H9 (cell line): ENCODE data around the gene ARID5A. TPM values are rescaled to one million over a fixed set of nuclear protein-coding genes. Genes with fewer than 3 reads are reported as not detected.

Experiments
- DNase-seq: peaks from one replicate; pipeline ENCODE4 v3.0.0-alpha.2; 2017
- H2AFZ ChIP-seq: one replicate; pipeline ENCODE4 v1.6.1; 2013; ENCODE audit warnings: mild to moderate bottlenecking, low read length, control low read depth, moderate library complexity
- H2AK5ac ChIP-seq: 2 replicates; pipeline ENCODE4 v1.6.1; 2013; ENCODE audit warnings: low read length, control low read depth, mixed read lengths; ENCODE audit not compliant: insufficient read length
- H2BK120ac ChIP-seq: one replicate; pipeline ENCODE4 v1.6.1; 2013; ENCODE audit warnings: low read depth, mild to moderate bottlenecking, low read length, control low read depth, inconsistent platforms; ENCODE audit not compliant: poor library complexity, severe bottlenecking
- H2BK12ac ChIP-seq: 2 replicates; pipeline ENCODE4 v1.6.1; 2013; ENCODE audit warnings: low read length, control low read depth, mixed read lengths, low read depth; ENCODE audit not compliant: insufficient read length
- H2BK15ac ChIP-seq: 2 replicates; pipeline ENCODE4 v1.6.1; 2013; ENCODE audit warnings: low read depth, low read length, control low read depth
- H2BK20ac ChIP-seq: one replicate; pipeline ENCODE4 v1.6.1; 2013; ENCODE audit warnings: low read depth, mild to moderate bottlenecking, low read length, control low read depth, inconsistent platforms; ENCODE audit not compliant: poor library complexity, severe bottlenecking
- H2BK5ac ChIP-seq: 2 replicates; pipeline ENCODE4 v1.6.1; 2013; ENCODE audit warnings: low read length, control low read depth, mixed read lengths; ENCODE audit not compliant: insufficient read length
- H3K14ac ChIP-seq: 2 replicates; pipeline ENCODE4 v1.6.1; 2013; ENCODE audit warnings: low read length, control low read depth; ENCODE audit not compliant: insufficient read depth
- H3K18ac ChIP-seq: 2 replicates; pipeline ENCODE4 v1.6.1; 2013; ENCODE audit warnings: low read depth, mild to moderate bottlenecking, mixed read lengths, low read length, control low read depth; ENCODE audit not compliant: insufficient read length
- H3K23ac ChIP-seq: 2 replicates; pipeline ENCODE4 v1.6.1; 2013; ENCODE audit warnings: low read length, control low read depth, mixed read lengths, low read depth; ENCODE audit not compliant: insufficient read length
- H3K23me2 ChIP-seq: 2 replicates; pipeline ENCODE4 v1.6.1; 2013; ENCODE audit warnings: low read depth, mild to moderate bottlenecking, mixed read lengths, low read length, control low read depth; ENCODE audit not compliant: insufficient read length, poor library complexity, severe bottlenecking
- H3K27ac ChIP-seq: 2 replicates; pipeline ENCODE4 v1.5.1; 2013; ENCODE audit warnings: low read length, control low read depth, mixed read lengths, low read depth; ENCODE audit not compliant: insufficient read length
- H3K27me3 ChIP-seq: 2 replicates; pipeline ENCODE4 v1.6.1; 2013; ENCODE audit warnings: low read length, control low read depth, inconsistent platforms; ENCODE audit not compliant: insufficient read depth
- H3K4ac ChIP-seq: 2 replicates; pipeline ENCODE4 v1.6.1; 2013; ENCODE audit warnings: low read depth, mild to moderate bottlenecking, control low read depth, inconsistent platforms, low read length, moderate library complexity
- H3K4me1 ChIP-seq: 2 replicates; pipeline ENCODE4 v1.6.1; 2013; ENCODE audit warnings: low read length, control low read depth, inconsistent platforms; ENCODE audit not compliant: insufficient read depth
- H3K4me2 ChIP-seq: 2 replicates; pipeline ENCODE4 v1.6.1; 2013; ENCODE audit warnings: low read length, control low read depth, mixed read lengths; ENCODE audit not compliant: insufficient read length, insufficient read depth
- H3K56ac ChIP-seq: 2 replicates; pipeline ENCODE4 v1.6.1; 2013; ENCODE audit warnings: low read depth, mild to moderate bottlenecking, mixed read lengths, low read length, control low read depth; ENCODE audit not compliant: insufficient read length
- H3K79me1 ChIP-seq: 2 replicates; pipeline ENCODE4 v1.6.1; 2013; ENCODE audit warnings: low read depth, mild to moderate bottlenecking, moderate library complexity, low read length, control low read depth, inconsistent platforms; ENCODE audit not compliant: insufficient read depth, poor library complexity, severe bottlenecking
- H3K79me2 ChIP-seq: 2 replicates; pipeline ENCODE4 v1.6.1; 2013; ENCODE audit warnings: low read length, control low read depth, inconsistent platforms; ENCODE audit not compliant: insufficient read depth
- H3K9ac ChIP-seq: 2 replicates; pipeline ENCODE4 v1.6.1; 2013; ENCODE audit warnings: low read length, control low read depth, mixed read lengths; ENCODE audit not compliant: insufficient read length; ENCODE audit errors: extremely low read depth
- H3K9me3 ChIP-seq: one replicate; pipeline ENCODE4 v1.6.1; 2013; ENCODE audit warnings: low read depth, low read length, inconsistent platforms; ENCODE audit not compliant: control insufficient read depth
- H3T11ph ChIP-seq: one replicate; pipeline ENCODE4 v1.6.1; 2013; ENCODE audit warnings: mild to moderate bottlenecking, low read length, control low read depth, inconsistent platforms
- H4K20me1 ChIP-seq: one replicate; pipeline ENCODE4 v1.6.1; 2013; ENCODE audit not compliant: control insufficient read depth, insufficient read length, insufficient read depth
- H4K5ac ChIP-seq: 2 replicates; pipeline ENCODE4 v1.6.1; 2013; ENCODE audit warnings: low read depth, mild to moderate bottlenecking, mixed read lengths, low read length, control low read depth; ENCODE audit not compliant: insufficient read length
- H4K8ac ChIP-seq: replicated peaks from 2 replicates; pipeline ENCODE4 v1.6.1; 2013; ENCODE audit warnings: low read length, control low read depth, mixed read lengths, low read depth; ENCODE audit not compliant: insufficient read length
- H4K91ac ChIP-seq: 2 replicates; pipeline ENCODE4 v1.6.1; 2013; ENCODE audit warnings: low read depth, mild to moderate bottlenecking, moderate library complexity, mixed read lengths, low read length, control low read depth; ENCODE audit not compliant: insufficient read length
- H3K27ac Mint-ChIP-seq, 3 experiments: 2 replicates in 2 of 3; 3 replicates in 1 of 3; pipeline ENCODE4 v1.8.0; 2020 to 2021; ENCODE audit warnings: mixed read lengths in 3 of 3, mild to moderate bottlenecking in 1 of 3, moderate library complexity in 1 of 3
- H3K27me3 Mint-ChIP-seq: 2 replicates; pipeline ENCODE4 v1.8.0; 2021; ENCODE audit warnings: low read depth, mild to moderate bottlenecking, moderate library complexity, mixed read lengths
- H3K36me3 Mint-ChIP-seq, 3 experiments: 2 replicates in 2 of 3; 3 replicates in 1 of 3; pipeline ENCODE4 v1.8.0; 2020 to 2021; ENCODE audit warnings: low read depth in 3 of 3, mixed read lengths in 3 of 3; ENCODE audit not compliant: insufficient read depth in 1 of 3
- H3K4me1 Mint-ChIP-seq, 2 experiments: 2 replicates each; pipeline ENCODE4 v1.8.0; 2020; ENCODE audit warnings: mixed read lengths in 2 of 2
- H3K4me3 Mint-ChIP-seq, 2 experiments: 2 replicates in 1 of 2; 3 replicates in 1 of 2; pipeline ENCODE4 v1.8.0; 2020 to 2021; ENCODE audit warnings: mild to moderate bottlenecking in 2 of 2, mixed read lengths in 2 of 2, moderate library complexity in 1 of 2
- H3K9me3 Mint-ChIP-seq, 2 experiments: 2 replicates in 1 of 2; 3 replicates in 1 of 2; pipeline ENCODE4 v1.8.0; 2020; ENCODE audit warnings: mild to moderate bottlenecking in 2 of 2, mixed read lengths in 2 of 2, moderate library complexity in 1 of 2
- WGBS: extraction: QIAGEN DNeasy Blood & Tissue Kit; methylation state at CpG from one replicate; pipeline ENCODE4 v1.1.7; 2013; ENCODE audit warnings: missing lambda C conversion rate, low lambda C conversion rate, mixed read lengths; ENCODE audit not compliant: insufficient read length; ENCODE audit errors: extremely low coverage; 5-methylcytosine and 5-hydroxymethylcytosine counted together
- total RNA-seq: library from RNA; stranded (reverse); gene quantifications from 2 replicates; pipeline ENCODE4 v1.2.1, GENCODE V29; 2021
- TF ChIP-seq, protein P1 (sequence below): fragments of 200-600 bp; sonication (generic); conservative IDR thresholded peaks from 3 replicates; pipeline ENCODE4 v1.8.0; 2021; ENCODE audit warnings: antibody characterized with exemption, mild to moderate bottlenecking

The ARID5A gene
- total RNA-seq, 1 experiment from 2014 or later, result 4.5 TPM

DNA sequence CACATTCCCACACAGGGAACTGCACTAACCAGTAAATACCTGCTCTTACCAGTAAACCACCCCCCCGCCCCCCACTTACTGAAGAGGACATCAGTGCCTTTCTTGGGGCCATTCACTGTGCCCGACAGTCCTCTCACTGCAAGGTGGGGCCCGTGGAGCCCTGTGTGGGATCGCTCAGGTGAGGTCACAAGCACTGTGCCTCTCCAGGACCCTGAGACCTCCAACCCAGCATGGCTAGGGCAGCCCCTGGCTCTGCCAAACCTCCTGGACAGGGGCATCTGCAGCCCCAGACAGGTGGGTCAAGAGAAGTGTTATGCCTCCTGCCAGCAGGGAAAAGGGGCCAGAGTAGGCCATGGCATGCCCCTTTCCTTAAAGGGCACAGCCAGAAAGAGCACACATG lies 24.7 kb upstream of the ARID5A start:
- TF ChIP-seq, protein P1, sequence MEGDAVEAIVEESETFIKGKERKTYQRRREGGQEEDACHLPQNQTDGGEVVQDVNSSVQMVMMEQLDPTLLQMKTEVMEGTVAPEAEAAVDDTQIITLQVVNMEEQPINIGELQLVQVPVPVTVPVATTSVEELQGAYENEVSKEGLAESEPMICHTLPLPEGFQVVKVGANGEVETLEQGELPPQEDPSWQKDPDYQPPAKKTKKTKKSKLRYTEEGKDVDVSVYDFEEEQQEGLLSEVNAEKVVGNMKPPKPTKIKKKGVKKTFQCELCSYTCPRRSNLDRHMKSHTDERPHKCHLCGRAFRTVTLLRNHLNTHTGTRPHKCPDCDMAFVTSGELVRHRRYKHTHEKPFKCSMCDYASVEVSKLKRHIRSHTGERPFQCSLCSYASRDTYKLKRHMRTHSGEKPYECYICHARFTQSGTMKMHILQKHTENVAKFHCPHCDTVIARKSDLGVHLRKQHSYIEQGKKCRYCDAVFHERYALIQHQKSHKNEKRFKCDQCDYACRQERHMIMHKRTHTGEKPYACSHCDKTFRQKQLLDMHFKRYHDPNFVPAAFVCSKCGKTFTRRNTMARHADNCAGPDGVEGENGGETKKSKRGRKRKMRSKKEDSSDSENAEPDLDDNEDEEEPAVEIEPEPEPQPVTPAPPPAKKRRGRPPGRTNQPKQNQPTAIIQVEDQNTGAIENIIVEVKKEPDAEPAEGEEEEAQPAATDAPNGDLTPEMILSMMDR, result no peak
- Histone ChIP-seq H2BK12ac (no peak overlapping the region), H4K91ac (no peak overlapping the region), H3K4ac (no peak overlapping the region), H3K18ac (no peak overlapping the region), H3K79me2 (no peaks in the 10 kb centered on the region), H4K5ac (no peak overlapping the region), H3K27me3 (no peaks in the 10 kb centered on the region; the same call in 1 of the 2 replicates), H2AK5ac (no peak overlapping the region), H2AFZ (no peak overlapping the region), H2BK20ac (no peak overlapping the region), H3K23ac (no peak overlapping the region), H2BK5ac (no peak overlapping the region), H3T11ph (no peak overlapping the region), H3K56ac (no peak overlapping the region), H3K79me1 (no peaks in the 10 kb centered on the region), H3K4me1 (no peaks in the 10 kb centered on the region), H3K9ac (no peak overlapping the region), H4K20me1 (no peaks in the 10 kb centered on the region), H3K14ac (no peak overlapping the region; the same call in 1 of the 2 replicates), H2BK120ac (no peak overlapping the region), H3K9me3 (no peaks in the 10 kb centered on the region), H4K8ac (no peak overlapping the region), H3K23me2 (no peaks in the 10 kb centered on the region), H3K4me2 (no peak overlapping the region), H2BK15ac (no peak overlapping the region), H3K27ac (no peak overlapping the region)
- H3K27me3 Mint-ChIP-seq, result peaks cover 54% of the 10 kb centered on the region
- H3K36me3 Mint-ChIP-seq, result peaks cover 0 to 2% (median under 1%) of the 10 kb centered on the region in 3 experiments; a peak in 2 of 7 replicates
- no CpG with 5 or more reads among the region's 4 CpGs for WGBS
- no peak overlapping the region for H3K27ac Mint-ChIP-seq
- DNase-seq, result no peak
- H3K9me3 Mint-ChIP-seq, result peaks cover 6 to 8% of the 10 kb centered on the region in 2 experiments
- H3K4me3 Mint-ChIP-seq, result no peak overlapping the region
- peaks cover 11 to 15% of the 10 kb centered on the region in 2 experiments for H3K4me1 Mint-ChIP-seq
